ENCODE results near the gene GBP3.
"Not testable (repeated sequence)": the region's sequence is repeated elsewhere in the genome, so short reads cannot be mapped to it uniquely, and the experiment has no call there.

The GBP3 gene

DNA sequence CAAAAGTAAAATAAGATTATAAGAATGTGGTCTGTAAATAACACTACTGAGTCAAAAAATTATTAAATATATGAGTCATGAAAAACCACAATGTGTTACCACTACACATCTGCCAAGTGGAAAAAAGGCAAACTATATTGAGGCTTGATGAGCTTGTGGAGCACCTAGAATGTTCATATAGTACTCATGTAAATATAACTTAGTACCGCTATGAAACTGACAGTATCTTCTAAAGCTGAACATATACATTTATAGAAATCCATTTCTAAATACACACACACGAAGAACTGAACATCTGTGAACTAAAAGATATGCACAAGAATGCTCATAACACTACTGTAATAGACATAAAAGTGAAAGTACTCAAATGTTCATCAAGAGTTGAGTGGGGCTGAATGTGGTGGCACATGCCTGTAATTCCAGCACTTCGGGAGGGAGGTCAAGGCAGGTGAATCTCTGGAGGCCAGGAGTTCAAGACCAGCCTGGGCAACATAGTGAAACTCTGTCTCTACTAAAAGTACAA lies 18.5 kb upstream of the GBP3 start:
- peak; percentile 38 to 47 for DNase-seq (ENCODE audit: low read depth in 2 of 2)

DNA sequence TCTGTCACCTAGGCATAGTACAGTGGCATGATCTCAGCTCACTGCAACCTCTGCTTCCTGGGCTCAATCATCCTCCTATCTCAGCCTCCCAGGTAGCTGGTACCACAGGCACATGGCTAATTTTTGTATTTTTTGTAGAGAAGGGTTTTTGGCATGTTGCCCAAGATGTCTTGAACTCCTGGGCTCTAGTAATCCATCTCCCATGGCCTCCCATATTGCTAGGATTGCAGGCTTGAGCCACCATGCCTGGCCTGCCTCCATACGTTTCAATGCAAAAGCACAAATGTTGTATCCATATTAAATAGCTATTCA lies 17.6 kb upstream of the GBP3 start:
- DNase-seq (ENCODE audit: low read depth in 2 of 2): no peak

DNA sequence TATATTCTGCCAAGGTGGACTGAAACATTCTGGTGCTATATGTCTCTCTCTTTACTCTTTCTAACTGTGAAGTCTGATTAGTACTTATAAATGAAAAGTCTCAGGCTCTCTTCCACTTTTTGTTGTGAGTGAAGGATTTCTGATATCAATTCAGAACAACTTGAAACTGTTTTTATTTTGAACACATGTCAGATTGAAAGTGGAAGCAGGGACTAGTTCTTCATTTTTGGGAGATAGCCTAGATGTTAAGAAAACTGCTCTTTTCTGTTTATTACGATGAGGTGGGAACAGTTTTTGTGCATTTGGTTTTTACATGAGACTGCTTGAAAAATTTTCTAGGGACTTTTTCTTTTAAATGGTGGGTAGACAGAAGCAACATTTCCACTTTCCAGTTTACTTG lies 14.5 kb upstream of the GBP3 start:
- no peak for DNase-seq (ENCODE audit: low read depth in 2 of 2)

DNA sequence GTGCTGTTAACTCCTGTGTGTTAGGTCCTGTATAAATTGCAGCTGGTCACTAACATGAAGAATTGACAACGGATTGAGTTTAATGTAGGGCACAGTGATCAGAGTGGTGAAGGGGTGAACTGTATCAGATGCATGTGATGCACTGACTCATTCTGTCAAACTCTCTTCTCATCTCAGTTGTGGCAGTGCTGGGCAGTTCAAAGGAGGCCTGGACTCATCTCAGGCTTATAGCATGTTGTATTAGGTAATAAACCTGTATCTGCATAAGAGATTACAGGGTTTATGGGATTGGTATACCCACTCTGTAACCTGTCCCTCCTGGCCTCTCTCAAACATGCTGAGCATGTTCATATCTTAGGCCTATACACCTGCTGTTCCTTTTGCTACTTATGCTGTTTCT lies 12.4 kb upstream of the GBP3 start:
- no peak for DNase-seq (ENCODE audit: low read depth in 2 of 2)

DNA sequence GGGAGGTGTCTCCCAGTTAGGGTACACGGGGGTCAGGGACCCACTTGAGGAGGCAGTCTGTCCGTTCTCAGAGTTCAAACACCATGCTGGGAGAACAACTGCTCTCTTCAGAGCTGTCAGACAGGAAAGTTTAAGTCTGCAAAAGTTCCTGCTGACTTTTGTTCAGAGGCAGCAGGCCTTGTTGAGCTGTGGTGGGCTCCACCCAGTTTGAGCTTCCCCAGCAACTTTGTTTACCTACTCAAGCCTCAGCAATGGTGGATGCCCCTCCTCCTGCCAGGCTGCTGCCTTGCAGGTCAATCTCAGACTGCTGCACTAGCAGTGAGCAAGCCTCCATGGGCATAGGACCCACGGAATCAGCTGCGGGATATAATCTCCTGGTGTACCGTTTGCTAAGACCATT lies 11.3 kb upstream of the GBP3 start:
- DNase-seq (ENCODE audit: low read depth in 2 of 2): not testable (repeated sequence)

DNA sequence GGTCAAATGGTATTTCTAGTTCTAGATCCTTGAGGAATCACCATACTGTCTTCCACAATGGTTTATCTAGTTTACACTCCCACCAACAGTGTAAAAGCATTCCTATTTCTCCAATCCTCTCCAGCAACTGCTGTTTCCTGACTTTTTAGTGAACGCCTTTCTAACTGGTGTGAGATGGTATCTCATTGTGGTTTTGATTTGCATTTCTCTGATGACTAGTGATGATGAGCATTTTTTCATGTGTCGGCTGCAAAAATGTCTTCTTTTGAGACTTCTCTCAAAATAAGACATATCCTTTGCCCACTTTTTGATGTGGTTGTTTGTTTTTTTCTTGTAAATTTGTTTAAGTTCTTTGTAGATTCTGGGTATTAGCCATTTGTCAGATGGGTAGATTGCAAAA lies 6.4 kb upstream of the GBP3 start:
- DNase-seq (ENCODE audit: low read depth in 2 of 2): not testable (repeated sequence)

DNA sequence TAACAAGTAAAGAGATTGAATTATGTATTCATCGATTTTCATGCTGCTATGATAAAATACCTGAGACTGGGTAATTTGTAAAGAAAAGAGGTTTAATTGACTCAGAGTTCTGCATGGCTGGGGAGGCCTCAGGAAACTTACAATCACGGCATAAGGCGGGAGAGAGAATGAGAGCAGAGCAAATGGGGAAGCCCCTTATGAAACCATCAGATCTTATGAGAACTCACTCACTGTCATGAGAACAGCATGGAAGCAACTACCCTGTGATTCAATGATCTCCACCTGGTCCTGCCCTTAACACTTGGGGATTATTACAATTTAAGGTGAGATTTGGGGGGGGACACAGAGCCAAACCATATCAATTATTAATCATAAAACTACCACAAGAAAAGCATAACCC lies 3.3 kb upstream of the GBP3 start:
- DNase-seq (ENCODE audit: low read depth in 2 of 2): no peak

DNA sequence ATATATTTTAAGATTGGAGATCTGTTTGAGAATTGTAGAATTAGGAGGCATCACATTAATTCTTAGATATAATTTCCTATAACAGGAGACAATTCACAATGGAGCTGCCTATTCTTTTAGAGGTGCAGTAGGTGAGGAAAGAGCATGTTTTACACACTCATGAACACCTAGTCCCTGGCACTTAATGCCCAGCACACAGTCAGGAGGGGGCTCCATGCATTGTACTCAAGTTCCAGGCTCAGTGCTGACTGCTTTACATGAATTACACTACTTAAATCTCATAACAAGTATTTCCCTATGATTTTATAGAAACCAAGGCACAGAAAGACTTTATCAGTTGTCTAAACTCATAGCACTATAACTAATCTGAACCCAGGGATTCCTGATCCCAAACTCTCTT lies 360 bp upstream of the GBP3 start:
- no peak for DNase-seq (ENCODE audit: low read depth in 2 of 2)

DNA sequence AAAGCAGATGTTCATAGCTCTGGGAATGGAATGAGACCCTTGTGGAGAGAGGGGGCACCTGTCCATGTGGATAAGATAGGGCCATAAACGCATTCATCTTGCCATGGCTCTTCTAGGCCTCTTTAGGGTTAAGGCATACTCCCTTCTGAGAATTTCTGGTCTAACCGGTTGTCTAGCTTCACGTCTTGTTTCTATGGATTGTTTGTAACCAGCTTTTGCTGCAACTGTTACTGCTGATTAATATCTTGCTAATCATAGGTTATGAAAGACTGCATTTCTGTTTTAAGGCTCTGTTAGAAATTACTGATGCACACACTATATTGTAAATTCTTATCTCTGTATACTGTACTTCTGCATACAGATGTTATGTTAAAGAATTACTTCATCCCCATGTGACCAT lies 4.3 kb downstream of the GBP3 start:
- not testable (repeated sequence) for DNase-seq (ENCODE audit: low read depth in 2 of 2)

DNA sequence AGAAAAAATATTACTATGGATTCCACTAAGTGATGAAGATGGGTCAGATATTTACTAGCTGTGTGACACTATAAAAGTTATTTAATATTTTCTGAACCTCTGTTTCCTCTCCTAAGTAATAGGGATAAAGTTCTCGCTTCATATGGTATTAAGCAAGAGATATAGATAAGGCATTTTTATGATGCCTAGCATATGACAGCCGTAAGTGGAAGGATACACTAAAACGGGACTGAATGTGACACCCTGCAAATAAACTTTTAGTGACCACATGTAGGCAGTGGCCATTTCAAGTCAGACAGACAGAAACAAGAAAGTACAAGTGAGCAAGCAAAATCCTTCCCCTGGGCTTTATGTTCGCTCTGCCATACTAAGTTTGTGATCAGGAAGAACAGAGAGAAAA lies 14.2 kb downstream of the GBP3 start:
- no peak for DNase-seq (ENCODE audit: low read depth in 2 of 2)

DNA sequence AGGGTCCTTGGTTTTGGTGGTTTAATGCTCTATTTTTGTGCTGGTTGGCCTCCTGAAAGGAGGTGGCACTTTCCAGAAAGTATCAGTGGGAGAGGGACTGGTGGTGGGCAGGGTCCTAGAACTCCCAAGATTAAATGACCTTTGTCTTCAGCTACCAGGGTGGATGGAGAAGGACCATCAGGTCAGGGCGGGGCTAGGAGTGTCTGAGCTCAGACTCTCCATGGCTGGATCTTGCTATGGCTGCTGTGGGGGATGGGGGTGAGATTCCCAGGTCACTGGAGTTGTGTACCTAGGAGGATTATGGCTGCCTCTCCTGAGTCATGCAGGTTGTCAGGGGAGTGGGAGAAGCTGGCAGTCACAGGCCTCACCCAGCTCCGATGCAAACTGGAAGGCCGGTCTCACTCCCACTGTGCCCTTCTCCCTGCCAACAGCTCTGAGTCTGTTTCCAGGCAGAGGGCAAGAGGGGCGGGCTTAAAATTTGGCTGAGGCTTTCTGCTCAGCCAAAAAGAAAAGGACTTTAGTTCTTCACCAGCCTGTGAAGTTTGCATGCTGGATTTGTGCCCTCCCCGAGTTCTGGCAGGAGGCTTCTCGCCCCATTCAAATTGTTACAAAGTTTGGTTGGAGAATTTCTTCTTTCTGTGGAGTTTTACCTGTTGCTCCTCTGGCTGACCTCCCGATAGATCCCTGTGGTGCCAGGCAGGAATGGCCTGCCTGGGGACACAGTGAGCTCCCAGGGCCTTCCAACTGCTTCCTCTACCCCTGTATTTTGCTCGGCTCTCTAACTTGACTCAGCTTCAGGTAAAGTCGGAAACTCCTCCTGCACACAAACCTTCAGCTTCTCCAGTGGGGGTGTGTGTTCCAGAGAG lies 17.1 kb downstream of the GBP3 start:
- DNase-seq (ENCODE audit: low read depth in 2 of 2): no peak

DNA sequence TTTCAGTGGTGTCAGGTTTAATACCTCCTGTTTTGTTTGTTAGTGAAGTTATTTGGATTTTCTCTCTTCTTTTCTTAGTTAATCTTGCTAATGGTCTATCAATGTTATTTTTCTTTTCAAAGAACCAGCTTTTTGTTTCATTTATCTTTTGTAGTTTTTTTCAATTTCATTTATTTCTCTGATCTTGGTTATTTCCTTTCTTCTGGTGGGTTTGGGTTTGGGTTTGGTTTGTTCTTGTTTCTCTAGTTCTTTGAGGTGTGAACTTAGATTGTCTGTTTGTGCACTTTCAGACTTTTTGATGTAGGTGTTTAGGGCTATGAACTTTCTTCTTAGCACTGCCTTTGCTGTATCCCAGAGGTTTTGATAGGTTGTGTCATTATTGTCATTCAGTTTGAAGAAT lies 20.5 kb downstream of the GBP3 start:
- not testable (repeated sequence) for DNase-seq (ENCODE audit: low read depth in 2 of 2)

DNA sequence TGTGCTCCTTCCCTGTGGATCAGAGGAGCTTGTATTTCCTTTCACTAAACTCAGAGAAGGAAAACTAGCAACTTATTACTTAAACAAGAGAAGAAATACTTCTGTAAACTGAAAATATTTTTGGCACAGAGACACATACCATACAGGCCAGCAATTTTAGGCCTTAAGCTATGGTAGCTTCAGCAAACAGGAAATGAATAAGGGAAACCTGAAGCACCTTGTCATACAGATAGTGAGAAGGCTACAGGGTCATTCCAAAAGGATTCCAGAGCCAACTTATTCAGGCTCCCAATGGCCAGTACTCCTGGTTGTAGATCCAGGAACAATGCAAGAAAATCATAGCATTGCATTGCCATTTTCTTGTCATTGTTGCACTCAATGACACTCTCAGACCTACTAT lies 21.2 kb downstream of the GBP3 start:
- no peak for DNase-seq (ENCODE audit: low read depth in 2 of 2)

DNA sequence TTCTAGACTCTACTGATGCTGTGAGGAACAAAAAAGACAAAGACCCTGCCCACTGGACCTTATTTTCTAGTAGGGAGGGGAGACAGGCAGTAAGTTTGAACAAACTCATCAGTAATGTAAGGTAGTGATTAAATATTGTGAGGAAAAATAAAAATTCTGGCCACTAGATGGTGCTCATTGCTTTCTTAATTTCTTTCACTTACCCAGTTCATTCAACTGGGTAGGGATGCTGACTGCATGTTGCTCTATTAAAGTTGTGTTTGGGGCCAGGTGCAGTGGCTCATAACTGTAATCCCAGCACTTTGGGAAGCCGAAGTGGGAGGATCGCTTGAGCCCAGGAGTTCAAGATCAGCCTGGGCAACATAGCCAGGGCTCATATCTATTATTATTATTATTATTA lies 23.9 kb downstream of the GBP3 start:
- DNase-seq (ENCODE audit: low read depth in 2 of 2): peak; percentile 33 to 47

DNA sequence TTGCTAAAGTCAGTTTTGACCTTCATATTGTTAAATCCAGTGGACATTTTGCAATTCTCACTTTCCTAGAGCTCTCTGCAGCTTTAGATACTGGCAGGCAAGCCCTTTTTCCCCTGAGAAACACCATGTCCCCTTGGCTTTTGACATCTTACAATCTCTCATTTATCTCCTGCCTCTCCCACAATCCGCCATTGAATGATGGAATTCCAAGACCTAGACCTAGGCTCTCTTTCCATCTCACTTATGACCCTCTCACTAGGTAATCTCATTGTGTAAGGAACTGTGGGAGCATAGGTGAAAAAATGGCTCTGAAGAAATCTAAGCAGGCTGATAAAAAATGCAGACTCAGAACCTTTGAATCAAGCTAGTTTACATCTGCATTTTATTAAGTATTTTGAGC lies 32.2 kb downstream of the GBP3 start:
- DNase-seq (ENCODE audit: low read depth in 2 of 2): no peak

DNA sequence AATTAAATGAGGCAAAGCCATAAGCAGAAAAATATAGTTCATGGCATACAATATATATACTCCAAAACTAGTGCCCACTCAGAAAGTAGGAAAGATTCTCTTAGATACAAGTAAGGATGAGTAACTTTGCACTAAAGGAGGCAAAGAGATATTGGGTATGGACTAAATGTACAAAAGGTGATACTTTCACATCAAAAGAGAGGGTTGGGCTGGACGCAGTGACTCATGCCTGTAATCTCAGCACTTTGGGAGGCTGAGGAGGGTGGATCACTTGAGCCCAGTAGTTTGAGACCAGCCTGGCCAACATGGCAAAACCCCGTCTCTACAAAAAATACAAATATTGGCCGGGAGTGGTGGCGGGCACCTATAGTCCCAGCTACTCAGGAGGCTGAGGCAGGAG lies 37.0 kb downstream of the GBP3 start:
- DNase-seq (ENCODE audit: low read depth in 2 of 2): no peak

DNA sequence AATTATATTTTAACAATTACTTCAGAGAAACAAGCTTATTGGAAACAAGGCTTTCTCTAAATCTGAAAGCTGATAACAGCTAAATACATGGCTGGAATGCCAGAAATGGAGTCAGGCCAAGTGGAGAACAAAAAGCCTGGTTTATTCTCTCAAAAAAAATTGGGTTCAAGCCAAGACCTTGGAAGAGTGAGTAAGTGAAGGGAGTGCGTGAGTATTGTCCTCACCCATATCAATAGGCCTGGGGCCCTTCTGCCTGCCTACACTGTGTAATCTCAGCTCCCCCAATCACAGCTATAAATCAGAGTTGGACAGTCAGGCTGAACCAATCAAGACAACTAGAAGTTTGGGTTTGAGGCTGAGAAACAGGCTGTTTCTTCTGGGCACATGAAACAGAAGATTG lies 37.6 kb downstream of the GBP3 start:
- peak; percentile 91 for DNase-seq (ENCODE audit: low read depth in 2 of 2)

DNA sequence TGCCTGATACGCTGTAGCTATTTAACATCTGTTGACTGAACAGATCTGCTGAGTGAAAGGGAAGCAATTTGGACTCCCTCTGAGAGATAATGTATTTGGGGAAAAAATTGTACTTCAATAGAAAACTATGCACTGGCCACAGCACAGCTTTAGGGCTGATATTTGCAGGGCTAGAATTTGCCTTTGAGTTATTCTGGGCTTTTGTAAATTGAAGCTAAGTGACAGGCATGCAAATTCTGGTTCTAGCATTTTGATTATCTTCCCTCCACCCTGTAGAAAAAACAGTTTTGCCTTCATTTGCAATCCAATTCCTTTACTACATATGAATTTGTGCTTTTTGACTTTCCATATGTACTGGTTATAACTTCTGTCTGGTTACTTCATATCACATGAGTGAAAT lies 38.1 kb downstream of the GBP3 start:
- no peak for DNase-seq (ENCODE audit: low read depth in 2 of 2)

DNA sequence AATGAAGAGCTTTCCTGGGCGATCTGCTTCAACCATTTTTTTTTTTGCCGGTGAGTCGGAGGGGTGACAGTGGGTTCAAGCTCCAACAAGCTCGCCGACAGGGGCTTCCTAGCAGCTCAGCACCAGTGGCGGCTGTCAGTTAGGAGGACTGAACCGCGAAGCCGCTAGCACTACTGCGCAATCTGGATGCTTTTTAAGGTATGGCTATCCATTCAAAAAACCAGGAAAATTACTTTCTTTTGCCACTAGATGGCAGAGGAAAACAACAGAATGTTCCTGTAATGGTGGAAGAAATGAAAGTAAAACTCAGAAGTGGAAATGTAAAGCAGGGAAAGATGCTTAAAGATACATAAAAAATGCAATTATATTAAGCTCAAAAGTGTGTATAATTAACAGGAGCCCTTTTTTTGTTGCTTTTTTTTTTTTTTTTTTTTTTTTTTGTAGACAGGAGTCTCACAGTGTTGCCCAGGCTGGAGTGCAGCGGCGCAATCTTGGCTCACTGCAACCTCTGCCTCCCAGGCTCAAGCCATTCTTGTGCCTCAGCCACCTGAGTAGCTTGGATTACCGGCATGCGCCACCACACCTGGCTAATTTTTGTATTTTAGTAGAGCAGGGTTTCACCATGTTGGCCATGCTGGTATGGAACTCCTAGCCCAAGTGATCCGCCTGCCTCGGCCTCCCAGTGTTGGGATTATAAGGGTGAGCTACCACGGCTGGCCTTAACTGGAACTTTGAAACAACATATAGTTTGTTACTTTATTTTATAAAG lies 38.7 kb downstream of the GBP3 start:
- DNase-seq (ENCODE audit: low read depth in 2 of 2): peak; percentile 47 to 55

DNA sequence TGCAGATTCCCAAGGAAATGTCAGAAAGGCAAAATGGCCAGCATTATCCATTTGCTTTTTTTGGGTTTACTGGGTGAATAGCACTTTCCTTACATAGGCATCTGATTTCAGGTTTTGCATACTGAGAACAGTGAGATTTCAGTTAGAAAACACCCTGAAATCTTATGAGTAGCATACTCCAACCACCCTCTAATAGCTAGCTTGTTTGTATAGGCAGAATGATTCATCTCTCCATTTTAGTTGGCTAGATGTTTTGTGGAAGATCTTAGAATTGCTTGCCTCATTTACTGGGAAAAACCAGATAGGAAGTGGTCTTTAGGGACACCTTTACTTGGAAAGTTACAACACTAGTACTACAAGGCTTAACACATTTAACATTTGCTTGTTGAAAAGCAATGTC lies 40.6 kb downstream of the GBP3 start:
- no peak for DNase-seq (ENCODE audit: low read depth in 2 of 2)

DNA sequence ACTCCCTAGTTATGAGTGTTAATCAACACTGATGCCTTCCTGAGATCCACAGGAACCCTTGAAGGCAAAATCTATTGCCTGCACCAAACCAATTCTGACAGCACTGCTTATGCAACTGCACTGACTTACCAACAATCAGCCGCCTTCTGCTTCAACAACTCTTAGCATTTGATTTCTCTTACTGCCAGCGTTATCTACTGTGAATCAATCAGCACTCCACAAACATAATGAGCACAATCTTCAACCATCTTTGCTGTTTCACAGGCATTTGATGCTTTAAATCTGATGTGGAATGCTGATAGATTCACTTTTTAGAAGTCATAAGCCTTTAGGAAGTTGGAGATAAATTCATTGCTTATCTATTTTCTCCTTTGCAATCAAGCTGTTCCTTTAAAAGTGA lies 41.2 kb downstream of the GBP3 start:
- DNase-seq (ENCODE audit: low read depth in 2 of 2): not testable (repeated sequence)

DNA sequence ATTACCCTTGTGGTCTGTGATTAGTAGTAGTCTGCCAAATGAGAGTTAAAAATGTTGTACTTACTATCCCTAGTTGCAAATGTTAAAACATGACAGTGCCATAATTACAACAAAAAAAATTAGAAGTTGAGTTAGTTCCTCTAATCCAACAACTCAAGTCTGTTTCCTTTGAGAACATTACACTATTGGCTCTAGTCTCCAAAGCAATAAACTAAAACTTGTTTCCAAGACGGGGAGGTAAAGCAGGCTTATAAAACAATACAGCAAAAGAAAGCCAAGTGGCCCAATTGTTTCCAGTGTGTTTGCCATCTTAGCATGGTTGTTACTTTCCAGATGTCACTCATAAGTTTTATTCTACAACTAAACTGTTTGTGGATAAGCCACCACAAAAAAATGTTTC lies 41.8 kb downstream of the GBP3 start:
- no peak for DNase-seq (ENCODE audit: low read depth in 2 of 2)

DNA sequence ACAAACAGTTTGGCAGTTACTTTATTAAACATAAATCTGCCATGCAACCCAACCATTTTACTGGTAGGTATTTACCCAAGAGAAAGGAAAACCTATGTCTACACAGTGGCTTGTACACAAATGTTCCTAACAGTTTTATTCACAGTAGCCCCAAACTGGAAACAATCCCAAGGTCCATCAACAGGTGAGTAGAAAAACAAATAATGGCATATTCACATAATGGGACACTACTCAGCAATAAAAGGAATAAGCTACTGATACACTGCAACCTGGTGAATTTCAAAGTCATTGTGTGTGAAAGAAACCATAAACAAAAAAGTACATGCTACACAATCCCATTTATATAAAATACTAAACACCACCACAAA lies 42.9 kb downstream of the GBP3 start:
- DNase-seq (ENCODE audit: low read depth in 2 of 2): no peak

Measured in fibroblast of skin of left quadriceps (primary cell).